MM.1S (cell line): ENCODE data around the gene ST6GAL1.
A peak's percentile ranks its signal among the peaks of the same experiment; 100 is the strongest.

Experiments
- EZH2phosphoT487 ChIP-seq: fragments of 300-600 bp; sonication (generic); IDR thresholded peaks from 2 replicates; pipeline ENCODE4 v1.6.1; 2018; ENCODE audit warnings: antibody characterized with exemption, low read length
- TF ChIP-seq, protein P1 (sequence below): fragments of 300-600 bp; sonication (generic); IDR thresholded peaks from 2 replicates; pipeline ENCODE4 v1.5.1; 2016; ENCODE audit warnings: antibody characterized with exemption, low read length, mixed read lengths

DNA sequence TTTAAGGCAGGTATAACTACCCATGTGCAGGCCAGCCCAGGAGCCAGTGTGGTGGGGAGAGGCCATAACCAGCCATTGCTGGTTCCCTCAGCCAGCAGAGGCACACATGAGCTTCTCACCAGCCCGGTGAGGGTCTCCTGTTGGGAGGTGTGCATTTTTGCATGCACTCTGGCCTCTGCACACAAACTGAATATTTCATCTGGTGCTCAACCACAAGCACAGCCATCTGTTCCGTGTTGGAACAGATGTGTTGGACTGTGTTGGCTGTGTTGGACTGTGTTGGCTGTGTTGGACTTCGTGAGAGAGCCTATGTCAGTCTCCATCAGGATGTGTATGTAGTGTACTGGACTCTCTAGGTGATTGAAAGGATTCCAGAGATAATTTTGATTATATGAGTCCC, 141.8 kb downstream of the ST6GAL1 start:
- TF ChIP-seq, protein P1, sequence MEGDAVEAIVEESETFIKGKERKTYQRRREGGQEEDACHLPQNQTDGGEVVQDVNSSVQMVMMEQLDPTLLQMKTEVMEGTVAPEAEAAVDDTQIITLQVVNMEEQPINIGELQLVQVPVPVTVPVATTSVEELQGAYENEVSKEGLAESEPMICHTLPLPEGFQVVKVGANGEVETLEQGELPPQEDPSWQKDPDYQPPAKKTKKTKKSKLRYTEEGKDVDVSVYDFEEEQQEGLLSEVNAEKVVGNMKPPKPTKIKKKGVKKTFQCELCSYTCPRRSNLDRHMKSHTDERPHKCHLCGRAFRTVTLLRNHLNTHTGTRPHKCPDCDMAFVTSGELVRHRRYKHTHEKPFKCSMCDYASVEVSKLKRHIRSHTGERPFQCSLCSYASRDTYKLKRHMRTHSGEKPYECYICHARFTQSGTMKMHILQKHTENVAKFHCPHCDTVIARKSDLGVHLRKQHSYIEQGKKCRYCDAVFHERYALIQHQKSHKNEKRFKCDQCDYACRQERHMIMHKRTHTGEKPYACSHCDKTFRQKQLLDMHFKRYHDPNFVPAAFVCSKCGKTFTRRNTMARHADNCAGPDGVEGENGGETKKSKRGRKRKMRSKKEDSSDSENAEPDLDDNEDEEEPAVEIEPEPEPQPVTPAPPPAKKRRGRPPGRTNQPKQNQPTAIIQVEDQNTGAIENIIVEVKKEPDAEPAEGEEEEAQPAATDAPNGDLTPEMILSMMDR, result peak; percentile 47
- no peak for TF ChIP-seq EZH2phosphoT487
